Uterus (tissue), 2 donors: ENCODE data around the gene ANGPTL4.

Experiments
- CTCF ChIP-seq, 4 experiments: fragments of 200-600 bp in 2 of 4; fragments of 450-650 bp in 2 of 4; sonication (generic) in 2 of 4; IDR thresholded peaks; one replicate each; pipeline ENCODE4 v1.5.1; 2016 to 2019; ENCODE audit warnings: antibody characterized with exemption in 4 of 4, mild to moderate bottlenecking in 2 of 4, moderate library complexity in 1 of 4
- POLR2A ChIP-seq, 2 donors: fragments of 450-650 bp; IDR thresholded peaks; one replicate each; pipeline ENCODE4 v1.6.1; 2016; ENCODE audit warnings: antibody characterized with exemption in 2 of 2, mild to moderate bottlenecking in 1 of 2, moderate library complexity in 1 of 2

GRCh38 chr19:8370176-8371010 lies 6.4 kb downstream of the ANGPTL4 start:
- TF ChIP-seq CTCF (IDR thresholded peaks at IDR 0.05) (no peak), POLR2A (IDR thresholded peaks at IDR 0.05) (no peak)
